Ramos (cell line): ENCODE results near the gene ATAT1.
"Not testable (repeated sequence)": the region's sequence is repeated elsewhere in the genome, so short reads cannot be mapped to it uniquely, and the experiment has no call there.

Source experiments
- in situ Hi-C: fragments of 300-500 bp; cut with MboI; formaldehyde crosslinking; loops from one replicate; pipeline ENCODE4 v1.14.3; 2022; ENCODE audit warnings: low sequenced_read_pairs; ENCODE audit not compliant: unreplicated experiment

ATAT1 gene

GRCh38 chr6:30646450-30647241, 20.0 kb downstream of the ATAT1 start, which contains the start of gene C6orf136:
C6orf136 (plus strand) TSS chr6:30647133; CDS start chr6:30647232, 99 bp downstream.
- in situ Hi-C loops = no loop called here

GRCh38 chr6:30647242-30648116, 20.8 kb downstream of the ATAT1 start:
- in situ Hi-C loops = no loop called here

GRCh38 chr6:30651143-30651542, 24.5 kb downstream of the ATAT1 start:
- in situ Hi-C loops = no loop called here

- in situ Hi-C loops = no loop called here
Measured at GRCh38 chr6:30654798-30655742, 28.4 kb downstream of the ATAT1 start.

- in situ Hi-C loops = no loop called here
Measured at GRCh38 chr6:30655743-30656094, 29.0 kb downstream of the ATAT1 start.

GRCh38 chr6:30656513-30656912, 29.8 kb downstream of the ATAT1 start:
- in situ Hi-C loops = no loop called here

- in situ Hi-C loops = no loop called here
Measured at GRCh38 chr6:30657454-30657853, 30.8 kb downstream of the ATAT1 start.

- in situ Hi-C loops = not testable (repeated sequence)
Measured at GRCh38 chr6:30657922-30658321, 31.2 kb downstream of the ATAT1 start.

- in situ Hi-C loops = no loop called here
Measured at GRCh38 chr6:30664994-30665767, 38.5 kb downstream of the ATAT1 start.

- in situ Hi-C loops = not testable (repeated sequence)
Measured at GRCh38 chr6:30666300-30666699, 39.6 kb downstream of the ATAT1 start.

- in situ Hi-C loops = loop anchor here (5.0 kb wide), 1 partner anchor 56 kb away; no protein-coding TSS in a partner anchor
Measured at GRCh38 chr6:30670760-30671527, 44.3 kb downstream of the ATAT1 start.

- in situ Hi-C loops = loop anchor here (5.0 kb wide), 1 partner anchor 55 kb away; no protein-coding TSS in a partner anchor
Measured at GRCh38 chr6:30672445-30673253, 46.0 kb downstream of the ATAT1 start, which contains the start of gene DHX16. DHX16 (minus strand) TSS chr6:30673006; CDS start chr6:30672841, 165 bp downstream.

GRCh38 chr6:30676660-30677285, 50.1 kb downstream of the ATAT1 start:
- in situ Hi-C loops = no loop called here

- in situ Hi-C loops = no loop called here
Measured at GRCh38 chr6:30678964-30679726, 52.5 kb downstream of the ATAT1 start.

- in situ Hi-C loops = no loop called here
Measured at GRCh38 chr6:30679765-30680535, 53.3 kb downstream of the ATAT1 start.

- in situ Hi-C loops = no loop called here
Measured at GRCh38 chr6:30681766-30682142, 55.1 kb downstream of the ATAT1 start.
